Stimulated activated CD8-positive, alpha-beta memory T cell treated with anti-CD3 and anti-CD28 coated beads, Interleukin-7, amount 100 ng/mL, for 48 hours (primary cell): ENCODE results near the gene MAP3K7CL.

Source experiments
- DNase-seq, 2 donors: peaks; one replicate each; pipeline ENCODE4 v3.0.0-alpha.2; 2020; ENCODE audit warnings: low read depth in 1 of 2; ENCODE audit errors: extremely low read depth in 1 of 2

The MAP3K7CL gene, protein sequence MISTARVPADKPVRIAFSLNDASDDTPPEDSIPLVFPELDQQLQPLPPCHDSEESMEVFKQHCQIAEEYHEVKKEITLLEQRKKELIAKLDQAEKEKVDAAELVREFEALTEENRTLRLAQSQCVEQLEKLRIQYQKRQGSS

GRCh38 chr21:29130270-29130969, at the start of gene MAP3K7CL:
Gene MAP3K7CL (plus strand): TSS chr21:29130644. CDS start chr21:29133345, 2,701 bp downstream.
- no peak for DNase-seq

DNA sequence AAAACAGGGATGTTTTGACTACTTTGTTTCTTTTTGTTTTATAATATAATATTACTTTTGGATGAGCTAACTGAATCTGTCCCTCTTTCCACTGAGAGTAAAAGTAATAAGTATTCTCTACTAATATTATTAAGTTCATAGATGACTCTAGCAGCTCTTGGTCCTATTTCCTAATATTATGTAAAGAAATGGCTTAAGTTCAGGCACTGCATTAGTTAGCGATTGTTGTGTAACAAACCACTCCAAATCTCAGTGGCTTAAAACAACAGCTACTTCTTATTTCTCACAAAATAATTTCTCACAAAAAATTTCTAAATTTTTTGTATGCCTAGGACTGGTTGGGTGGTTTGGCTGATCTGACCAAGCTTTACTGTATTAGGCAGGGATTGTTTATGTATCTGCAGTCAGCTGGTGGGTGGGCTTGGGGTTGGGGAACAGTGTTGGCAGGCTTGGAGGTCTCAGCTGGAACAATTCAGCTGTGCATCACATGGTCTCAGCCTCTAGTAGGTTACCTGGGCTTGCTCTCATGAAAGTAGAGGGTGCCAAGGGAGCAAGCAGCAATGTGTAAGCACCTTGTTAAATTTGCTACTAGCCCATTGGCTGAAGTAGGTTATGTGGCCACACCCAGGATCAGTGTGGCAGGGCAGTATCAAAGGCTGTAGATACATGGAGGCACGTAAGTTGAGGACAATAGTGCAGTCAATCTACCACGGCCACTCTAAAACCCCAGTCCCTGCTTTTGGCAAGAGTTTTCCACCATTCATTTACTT, 48.2 kb upstream of the MAP3K7CL start:
- no peak for DNase-seq

GRCh38 chr21:29083306-29083705, 47.1 kb upstream of the MAP3K7CL start:
- no peak for DNase-seq

GRCh38 chr21:29084372-29084771, 46.1 kb upstream of the MAP3K7CL start:
- DNase-seq, result no peak

DNA sequence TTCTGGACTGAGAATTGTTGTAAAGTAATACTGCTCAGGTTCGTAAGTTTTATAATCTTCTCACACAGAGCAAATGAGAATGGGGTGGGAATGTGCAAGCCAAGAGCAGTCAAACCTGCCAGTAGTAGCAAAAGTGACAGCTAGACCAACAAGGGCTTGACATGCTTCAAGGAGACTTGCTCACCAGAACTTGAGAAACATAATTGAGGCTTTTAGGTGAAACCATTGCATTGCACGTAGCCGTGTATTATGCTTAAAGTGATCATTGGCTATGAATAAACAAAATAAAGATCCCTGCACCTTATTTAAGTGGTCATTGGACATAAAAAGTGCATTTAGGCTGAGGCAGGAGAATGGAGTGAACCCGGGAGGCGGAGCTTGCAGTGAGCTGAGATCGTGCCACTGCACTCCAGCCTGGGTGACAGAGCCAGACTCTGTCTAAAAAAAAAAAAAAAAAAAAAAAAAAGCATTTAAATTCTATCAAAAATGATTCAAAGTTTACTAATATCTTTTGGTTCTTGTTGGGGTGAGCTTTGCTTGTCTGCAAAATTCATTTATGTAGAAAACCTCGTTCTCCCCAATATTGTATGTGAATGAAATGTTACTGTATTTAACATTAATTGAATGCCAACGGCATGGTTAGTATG, 45.2 kb upstream of the MAP3K7CL start:
- no peak for DNase-seq

- no peak for DNase-seq
These were observed 39.4 kb upstream of the MAP3K7CL start for GRCh38 chr21:29091033-29091432.

DNA sequence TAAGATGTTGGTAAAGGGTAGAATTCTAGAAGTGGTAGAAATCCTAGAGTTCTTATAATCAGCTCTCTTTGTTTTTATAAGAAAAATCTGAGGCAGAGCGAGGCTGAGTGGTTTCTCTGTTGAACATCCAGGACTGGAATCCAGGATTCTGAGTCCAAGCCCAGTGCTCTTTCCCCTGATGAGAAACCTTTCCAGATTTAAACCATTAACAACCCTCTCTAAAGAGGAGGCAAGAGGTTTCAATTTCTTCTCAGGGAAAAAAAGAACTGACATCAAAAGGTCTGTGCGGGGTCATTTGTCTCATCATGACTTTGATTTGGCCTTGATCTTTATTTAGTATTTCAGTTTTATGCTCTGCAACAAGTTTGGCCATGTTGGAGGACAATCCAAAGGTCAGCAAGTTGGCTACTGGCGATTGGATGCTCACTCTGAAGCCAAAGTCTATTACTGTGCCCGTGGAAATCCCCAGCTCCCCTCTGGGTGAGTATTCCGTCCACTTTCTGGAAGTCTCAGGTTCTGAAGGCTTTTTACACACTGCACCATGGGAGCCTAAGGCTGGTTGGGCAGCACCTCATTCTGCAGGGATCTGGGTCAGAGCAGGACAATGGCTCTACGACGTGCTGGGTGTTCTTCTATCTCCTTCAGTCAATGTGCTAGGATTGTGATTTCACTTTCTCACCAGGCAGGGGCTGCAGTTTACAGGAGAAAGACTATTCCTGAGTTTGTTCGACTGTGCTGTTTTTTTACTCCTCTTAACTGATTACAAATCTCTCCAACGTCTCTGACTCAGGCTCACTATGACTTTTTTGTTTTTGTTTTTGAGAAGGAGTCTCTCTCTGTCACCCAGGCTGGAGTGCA, 38.1 kb upstream of the MAP3K7CL start:
- DNase-seq, result no peak

DNA sequence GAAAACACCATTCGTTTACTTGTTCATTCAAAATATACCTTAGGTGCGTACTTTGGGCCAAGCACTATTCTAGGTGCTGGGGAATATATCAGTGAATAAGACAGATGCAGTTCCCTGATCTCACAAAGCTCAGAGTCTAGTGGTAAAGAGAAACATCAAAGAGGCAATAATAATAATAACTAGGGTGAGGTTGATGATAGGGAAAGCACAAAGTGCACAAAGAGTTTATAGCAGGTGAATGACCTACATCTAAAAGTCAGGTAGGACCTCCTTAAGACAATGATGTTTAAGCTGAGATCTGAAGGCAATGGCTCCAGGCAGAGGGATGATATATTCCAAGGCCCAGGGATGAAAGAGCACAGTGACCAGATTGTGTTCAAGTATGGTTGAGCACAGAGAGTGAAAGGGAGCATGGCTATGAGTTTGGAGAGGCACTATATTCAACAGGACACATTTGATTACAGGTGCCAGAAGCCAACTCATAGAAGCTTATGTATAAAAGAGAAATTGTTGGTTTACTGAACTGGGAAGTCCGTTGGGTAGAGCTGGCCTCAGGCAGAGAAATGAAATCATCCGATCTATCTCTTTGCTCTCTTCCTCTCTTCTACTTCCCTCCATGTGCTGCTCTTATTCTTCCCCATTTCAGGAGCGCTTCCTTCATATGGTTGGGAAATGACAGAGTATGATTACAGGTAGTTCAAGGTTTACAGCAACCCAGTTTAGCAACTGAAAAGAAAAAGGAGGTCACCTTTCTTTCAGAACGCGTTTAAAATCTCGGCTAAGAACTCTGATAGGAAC, 34.0 kb upstream of the MAP3K7CL start:
- DNase-seq, result no peak

GRCh38 chr21:29098156-29098555, 32.3 kb upstream of the MAP3K7CL start:
- no peak for DNase-seq

- no peak for DNase-seq
These were observed 27.6 kb upstream of the MAP3K7CL start for GRCh38 chr21:29102791-29103257.

DNA sequence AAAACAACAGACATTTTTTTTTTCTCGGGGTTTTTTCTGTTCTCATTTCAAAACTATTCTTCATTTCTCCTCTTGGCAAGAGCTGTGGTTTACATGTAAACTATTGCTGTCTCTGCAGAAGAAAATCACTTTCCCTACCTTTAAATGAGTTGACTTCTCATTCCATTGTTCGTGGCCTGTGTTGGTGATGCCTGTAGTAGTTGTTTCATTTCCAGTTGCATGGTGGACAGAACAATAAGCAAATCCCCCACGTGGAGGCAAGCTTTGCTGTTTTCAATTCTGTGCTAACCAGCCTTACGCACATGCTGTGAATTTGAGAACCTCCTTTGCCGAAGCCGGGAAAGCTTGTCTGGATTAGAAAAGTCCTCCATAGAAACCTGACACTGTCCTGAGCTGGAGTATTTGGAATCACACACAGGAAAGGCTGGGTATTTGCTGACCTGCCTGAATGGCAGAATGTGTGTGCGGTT, 26.2 kb upstream of the MAP3K7CL start:
- no peak for DNase-seq

- no peak for DNase-seq
These were observed 25.2 kb upstream of the MAP3K7CL start for GRCh38 chr21:29105218-29105617.

DNA sequence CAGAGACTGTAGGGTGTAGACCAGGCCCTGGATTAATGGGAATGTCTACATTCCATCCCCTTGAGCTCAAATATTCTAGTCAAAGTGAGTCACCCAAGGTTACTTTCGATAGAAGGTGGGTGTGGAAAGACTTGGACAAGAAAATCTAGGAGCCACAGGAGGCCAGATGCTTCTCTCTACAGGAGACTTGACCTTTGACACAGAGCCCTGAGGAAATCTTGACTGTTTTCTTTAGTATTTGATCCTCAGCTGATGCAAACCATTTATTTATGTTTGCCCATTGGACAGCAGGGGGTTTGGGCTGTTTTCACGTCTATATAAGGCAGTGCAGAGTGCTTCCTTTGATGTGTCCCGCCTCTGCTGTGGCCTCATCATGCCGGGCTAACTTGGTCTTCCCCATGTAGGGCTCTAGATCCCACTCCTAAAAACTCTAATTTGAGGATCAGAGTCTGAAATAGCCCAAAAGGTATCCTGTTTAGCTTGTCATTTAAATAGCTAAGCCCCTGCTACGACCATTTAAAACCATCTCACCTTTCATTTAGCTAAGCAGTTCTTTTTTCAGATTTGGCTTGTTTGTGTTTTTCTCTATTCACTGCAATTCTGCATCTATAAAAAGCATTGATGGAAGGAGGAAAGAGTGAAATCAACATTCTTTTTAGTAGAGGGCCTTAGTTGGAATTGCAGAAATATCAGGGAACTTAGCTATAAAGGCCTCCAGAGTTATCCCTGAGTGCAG, 15.5 kb upstream of the MAP3K7CL start:
- no peak for DNase-seq

- no peak for DNase-seq
These were observed 14.5 kb upstream of the MAP3K7CL start for GRCh38 chr21:29115899-29116298.

DNA sequence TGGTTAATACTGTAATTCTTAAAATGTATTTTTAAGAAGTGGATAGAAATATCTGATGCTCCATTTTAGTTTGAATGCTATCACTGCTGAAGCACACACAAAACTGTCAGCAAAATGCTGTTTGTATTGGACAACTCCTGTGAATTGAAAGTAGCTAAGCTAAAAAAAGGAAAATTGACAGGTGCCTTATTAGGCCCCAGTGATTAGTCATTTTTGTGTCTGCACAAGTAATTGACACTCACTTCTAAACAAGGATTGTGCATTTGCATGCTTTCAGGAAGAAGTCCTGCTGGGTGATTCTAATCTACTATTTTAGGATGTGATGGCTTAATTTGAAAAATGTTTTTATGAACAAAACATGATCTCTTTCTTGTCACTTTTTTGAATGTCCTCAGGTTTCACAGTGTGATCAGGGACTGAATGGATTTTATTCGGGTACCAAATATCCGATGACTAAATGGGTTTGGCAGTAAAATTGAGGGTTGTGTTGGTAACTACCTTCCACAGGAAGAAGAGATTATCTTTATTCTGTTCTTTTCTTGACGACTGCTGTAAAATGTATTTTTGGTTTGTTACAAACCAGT, 13.0 kb upstream of the MAP3K7CL start:
- no peak for DNase-seq

- DNase-seq, result no peak
These were observed 8.7 kb upstream of the MAP3K7CL start for GRCh38 chr21:29121759-29122158.

DNA sequence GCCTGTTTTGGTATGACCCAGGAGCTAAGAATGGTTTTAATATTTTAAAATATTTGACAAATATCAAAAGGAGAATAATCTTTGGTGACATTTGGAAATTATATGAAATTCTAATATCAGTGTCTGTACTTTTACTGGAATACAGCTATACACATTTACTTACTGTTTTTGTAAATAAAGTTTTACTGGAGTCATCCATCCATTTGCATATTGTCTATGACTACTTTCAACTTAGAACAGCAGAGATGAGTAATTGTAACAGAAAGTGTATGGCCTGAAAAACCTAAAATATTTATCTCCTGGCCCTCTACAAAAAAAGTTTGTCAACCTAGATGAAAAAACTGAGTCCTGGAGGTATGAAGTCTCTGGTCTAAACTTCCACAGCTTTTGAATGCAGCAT, 5.8 kb upstream of the MAP3K7CL start:
- DNase-seq, result no peak

DNA sequence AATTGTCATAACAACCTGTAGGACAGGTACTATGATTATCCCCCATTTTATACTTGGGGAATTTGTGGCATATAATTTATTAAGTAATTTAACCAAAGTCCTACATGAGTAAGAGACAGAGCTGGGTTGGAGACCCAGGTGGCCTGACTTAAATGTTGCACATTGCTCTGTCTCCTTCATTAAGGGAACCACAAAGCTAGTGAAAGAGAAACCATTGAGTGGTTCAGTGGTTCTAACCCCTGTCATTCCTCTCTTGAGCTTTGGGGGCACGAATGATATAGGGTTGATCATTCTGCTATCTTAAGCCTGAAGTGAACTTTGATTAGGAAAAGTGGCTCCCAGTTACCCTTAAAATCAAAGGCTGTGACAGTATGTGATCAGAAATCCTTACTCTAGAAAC, 5.3 kb upstream of the MAP3K7CL start:
- DNase-seq, result no peak

DNA sequence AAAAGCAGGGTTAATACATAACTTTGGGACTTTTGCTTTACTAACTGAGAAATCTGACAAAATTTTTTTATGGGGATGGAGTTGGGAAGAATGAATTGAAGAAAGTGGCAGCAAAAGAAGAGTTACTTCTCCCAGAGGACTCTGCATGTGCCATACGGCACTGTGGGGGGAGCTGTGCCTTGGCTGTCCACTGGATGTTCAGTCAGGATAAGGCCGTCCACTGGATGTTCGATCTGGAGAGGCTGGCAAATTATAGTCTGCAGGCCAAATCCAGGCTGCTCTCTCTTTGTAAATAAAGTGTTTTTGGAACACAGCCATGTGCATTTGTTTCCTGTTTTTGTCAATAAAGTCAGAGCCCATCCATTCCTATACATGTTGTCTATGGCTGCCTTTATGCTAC, 4.5 kb upstream of the MAP3K7CL start:
- DNase-seq, result no peak
